ENCODE data around the gene PGAP3.

Gene PGAP3

DNA sequence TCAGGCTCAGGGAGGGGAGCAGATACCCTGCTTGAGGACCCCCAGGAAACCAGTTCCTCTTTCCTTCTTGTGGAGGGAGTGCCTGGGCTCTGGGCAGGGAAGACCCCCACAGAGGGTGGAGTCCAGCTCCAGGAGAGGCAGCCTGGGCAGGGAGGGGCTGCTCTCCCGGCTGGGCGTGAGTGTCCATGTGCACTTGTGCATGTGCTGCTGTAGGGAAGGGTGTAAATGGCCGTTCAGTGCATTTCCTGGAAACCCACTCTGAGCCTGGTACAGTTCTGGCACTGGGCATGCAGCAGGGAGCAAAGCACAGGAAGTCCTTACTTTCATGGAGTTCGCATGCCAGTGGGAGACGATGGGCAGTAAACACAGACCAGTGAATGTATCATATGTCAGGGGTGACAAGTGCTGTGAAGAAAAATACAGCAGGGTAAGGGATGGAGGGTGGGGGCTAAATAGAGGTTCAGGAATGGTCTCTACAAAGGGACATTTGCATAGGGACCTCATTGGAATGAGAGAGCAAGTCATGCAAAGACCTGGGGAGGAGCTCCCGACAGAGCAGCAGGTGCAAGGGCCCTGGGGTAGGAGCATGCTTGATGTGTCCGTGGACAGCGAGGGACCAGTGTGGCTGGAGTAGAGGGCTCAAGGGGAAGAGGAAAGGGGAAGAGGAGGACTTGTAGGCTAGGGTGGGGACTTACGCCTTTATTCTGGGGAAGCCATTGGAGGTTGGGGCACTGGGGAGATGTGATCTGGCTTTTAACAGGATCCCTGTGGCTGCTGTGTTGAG is 45.4 kb downstream of the PGAP3 start:
- DNase-seq (ENCODE audit: extremely low spot score, insufficient read length, low read depth) (no peak), FAIRE-seq (no peak)

DNA sequence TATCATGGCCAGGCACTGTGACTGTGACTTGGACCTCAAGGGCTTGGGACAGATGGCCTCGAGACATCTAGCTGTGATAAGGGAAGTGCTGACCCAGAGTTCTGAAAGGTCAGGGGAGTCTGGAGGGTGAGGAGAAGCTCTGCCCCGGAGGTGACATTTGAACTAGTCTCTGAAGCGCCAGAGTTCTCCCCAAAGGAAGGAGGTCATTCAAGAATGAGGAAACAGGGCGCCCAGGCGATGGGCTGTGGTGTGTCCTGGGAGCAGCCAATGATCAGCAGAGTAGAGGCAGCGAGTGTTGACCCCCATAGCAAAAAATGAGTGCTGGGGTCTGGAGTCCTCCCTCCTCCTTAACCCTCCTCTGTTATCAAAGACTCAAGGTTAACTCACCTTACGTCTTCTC is 46.0 kb downstream of the PGAP3 start:
- no peak for DNase-seq (ENCODE audit: extremely low spot score, insufficient read length, low read depth)
- no peak for FAIRE-seq

DNA sequence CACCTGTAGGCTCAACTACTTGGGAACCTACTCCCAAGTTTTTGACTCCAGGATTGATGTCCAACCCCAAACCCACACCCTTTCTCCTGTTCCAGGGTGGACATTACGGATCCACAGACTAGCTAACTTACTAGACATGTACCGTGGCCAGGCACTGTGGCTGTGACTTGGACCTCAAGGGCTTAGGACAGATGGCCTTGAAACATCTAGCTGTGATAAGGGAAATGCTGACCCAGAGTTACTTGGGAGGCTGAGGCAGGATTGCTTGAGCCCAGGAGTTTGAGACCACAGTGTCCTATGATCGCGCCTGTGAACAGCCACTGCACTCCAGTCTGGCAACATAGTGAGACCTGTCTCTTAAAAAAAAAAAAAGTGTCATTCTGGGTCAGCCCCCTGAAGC is 46.8 kb downstream of the PGAP3 start:
- no peak for FAIRE-seq
- no peak for DNase-seq (ENCODE audit: extremely low spot score, insufficient read length, low read depth)

DNA sequence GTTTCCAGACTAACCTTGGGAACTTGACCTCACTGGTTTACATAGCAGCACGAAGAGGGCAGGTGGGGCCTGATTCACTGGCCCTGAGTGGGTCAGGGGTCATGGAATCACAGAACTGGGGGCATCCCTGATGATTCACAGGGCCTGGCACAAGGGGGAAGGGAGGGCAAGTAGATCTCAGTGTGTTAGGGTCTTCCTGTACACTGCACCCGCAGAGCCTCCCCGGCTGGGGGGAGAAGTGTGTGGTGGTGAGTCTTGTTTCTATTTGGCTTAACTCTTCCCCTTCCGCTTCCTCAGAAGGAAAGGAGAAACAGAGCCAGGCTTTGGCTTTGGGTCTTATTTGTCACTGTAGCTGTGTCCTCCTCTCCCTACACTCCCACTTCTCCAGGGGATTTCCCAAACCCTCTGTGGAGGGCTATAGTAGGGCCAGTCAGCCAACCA is 47.2 kb downstream of the PGAP3 start:
- DNase-seq (ENCODE audit: extremely low spot score, insufficient read length, low read depth) (no peak), FAIRE-seq (no peak)

DNA sequence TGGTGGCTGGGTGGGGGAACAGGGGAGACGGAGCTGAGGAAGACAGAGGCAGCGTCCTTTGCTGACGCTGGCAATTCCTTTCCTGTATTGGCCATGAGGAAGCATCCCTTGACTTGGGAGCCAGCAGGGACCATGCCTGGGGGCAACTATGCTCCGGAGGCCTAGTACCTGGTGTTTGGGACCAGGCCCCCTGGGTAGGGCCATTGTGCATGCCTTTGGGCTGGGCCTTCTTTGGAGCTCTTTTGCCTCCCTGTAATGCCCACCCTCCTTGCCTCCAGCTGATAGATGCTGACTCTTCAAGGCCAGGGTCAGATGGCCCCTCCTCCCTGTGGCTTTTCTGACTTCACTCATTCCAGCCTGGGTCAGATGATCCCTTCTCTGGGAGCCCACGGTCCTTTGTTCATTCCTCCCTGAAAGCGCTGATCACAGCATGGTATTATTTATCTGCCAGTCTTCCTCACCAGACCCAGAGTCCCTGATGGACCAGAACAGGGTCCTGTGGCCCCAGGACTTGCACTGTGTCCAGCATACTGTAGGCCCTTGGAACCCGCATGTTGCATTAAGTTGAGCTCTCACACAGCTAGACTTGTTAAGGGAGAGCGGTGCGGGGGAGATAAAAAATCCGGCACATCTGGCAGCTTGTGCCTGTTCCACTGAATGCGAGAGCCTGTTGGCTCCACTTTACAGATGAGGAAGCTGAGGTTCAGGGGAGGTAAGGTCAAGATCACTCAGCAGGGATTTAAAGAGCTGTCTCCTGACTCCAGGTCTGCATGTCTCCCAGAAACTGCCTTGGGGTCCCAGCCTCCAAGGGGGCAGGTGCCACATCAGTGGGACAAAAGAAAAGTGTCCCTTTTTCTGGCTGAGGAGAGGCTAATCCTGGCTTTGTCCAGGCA is 48.0 kb downstream of the PGAP3 start:
- FAIRE-seq (no peak), DNase-seq (ENCODE audit: extremely low spot score, insufficient read length, low read depth) (no peak)

DNA sequence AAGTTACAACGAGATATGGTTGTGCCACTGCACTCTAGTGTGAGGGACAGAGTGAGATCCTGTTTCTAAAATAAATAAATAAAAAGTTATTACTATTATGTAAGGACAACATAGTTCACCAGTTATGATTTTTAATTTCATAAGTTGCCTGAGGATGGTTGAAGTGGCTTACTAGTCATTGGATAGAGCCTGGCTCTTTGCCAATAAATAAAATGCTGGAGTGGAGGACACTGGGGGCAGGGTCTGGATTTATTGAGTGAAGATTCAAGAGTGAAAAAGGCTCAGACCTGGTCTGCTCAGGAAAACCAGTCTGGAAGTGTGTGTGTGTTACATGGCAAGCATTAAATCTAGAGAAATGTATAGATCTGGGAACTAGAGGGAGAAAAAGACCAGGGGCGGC is 48.8 kb downstream of the PGAP3 start:
- no peak for DNase-seq (ENCODE audit: extremely low spot score, insufficient read length, low read depth)
- no peak for FAIRE-seq

DNA sequence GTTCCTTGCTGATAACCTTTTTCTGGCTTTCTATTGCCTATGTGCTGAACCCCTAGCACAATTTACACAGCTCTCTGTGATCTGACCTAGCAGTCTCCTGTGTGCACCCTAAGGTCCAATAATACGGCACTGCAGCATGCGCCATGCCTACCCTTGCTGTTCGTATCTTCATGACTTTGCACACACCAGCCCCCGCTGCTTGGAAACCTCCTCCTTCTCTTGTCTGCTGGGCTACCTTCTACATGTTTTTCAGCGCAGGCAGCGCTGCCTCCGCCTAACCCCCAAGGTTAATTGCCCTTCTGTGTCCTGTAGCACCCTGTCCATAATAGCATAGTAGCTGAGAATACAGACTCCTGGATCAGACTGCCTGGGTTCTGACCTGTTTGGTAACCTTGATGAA is 49.5 kb downstream of the PGAP3 start:
- no peak for DNase-seq (ENCODE audit: extremely low spot score, insufficient read length, low read depth)
- FAIRE-seq = no peak

DNA sequence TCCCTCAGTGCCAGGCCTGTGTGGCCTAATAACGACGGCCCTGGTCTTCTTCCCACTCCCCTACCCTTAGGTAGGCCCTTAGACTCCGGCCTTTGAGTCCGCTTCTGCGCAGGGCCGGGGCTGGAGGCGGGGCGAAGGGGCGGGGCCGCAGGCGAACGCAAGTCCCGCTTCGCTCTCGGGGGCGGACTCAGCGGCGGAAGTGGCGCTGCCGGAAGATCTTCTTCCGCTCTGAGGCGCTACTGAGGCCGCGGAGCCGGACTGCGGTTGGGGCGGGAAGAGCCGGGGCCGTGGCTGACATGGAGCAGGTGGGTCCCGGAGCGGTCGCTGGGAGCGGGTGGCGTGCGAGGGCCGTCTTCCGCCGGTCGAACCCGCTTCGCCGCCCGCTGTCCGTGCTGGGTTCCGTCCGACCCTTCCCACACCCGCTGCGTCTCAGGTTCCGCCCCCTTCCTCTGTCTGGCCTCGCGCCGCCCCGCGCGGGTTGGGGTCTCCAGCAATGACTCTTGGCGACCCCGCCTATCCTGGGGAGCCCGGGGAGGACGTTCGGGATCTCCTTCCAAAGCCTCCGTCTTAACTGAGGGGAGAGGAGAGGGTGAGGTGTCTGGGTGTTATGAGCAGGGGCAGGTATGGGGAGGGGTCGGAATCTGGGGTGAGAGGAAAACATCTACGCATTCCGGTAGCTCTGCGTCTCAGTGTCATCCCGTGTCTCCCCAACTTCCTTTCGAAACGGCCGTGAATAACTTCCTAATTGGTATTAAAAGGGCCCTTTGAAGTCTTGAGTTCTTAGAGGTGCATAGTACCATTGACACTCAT is 50.7 kb downstream of the PGAP3 start, which contains the start of gene STARD3:
Gene STARD3 (plus strand): TSS at position 218 of the 810 bp plus-strand sequence. CDS start 16,388 bp downstream, outside the sequence.
- DNase-seq (ENCODE audit: extremely low spot score, insufficient read length, low read depth) = peak; percentile 94
- peak; percentile 95 for FAIRE-seq

DNA sequence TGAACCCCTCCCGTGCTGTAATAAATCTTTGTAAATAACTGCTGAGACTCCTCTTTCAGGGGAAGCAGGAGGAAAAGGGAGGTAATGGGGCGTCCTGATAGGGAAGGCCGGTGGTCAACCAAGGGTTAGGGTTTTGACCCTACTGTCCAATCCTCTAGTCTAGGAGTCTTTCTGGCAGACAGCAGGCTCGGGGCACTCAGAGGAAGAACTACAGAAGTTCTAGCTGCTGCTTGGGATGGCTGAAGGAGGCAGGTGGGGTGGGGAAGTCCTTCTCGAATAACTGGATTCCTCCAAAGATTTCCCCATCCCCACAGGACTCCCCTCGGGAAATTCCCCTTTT is 51.3 kb downstream of the PGAP3 start:
- FAIRE-seq = no peak
- no peak for DNase-seq (ENCODE audit: extremely low spot score, insufficient read length, low read depth)

DNA sequence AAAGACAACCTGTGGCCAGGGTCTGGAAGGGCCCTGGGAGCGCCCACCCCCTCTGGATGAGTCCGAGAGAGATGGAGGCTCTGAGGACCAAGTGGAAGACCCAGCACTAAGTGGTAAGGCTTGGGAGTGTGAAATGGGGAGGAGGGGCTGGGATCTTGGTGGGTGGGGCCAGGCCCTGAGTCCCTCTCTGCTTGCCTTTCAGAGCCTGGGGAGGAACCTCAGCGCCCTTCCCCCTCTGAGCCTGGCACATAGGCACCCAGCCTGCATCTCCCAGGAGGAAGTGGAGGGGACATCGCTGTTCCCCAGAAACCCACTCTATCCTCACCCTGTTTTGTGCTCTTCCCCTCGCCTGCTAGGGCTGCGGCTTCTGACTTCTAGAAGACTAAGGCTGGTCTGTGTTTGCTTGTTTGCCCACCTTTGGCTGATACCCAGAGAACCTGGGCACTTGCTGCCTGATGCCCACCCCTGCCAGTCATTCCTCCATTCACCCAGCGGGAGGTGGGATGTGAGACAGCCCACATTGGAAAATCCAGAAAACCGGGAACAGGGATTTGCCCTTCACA is 52.2 kb downstream of the PGAP3 start:
- DNase-seq (ENCODE audit: extremely low spot score, insufficient read length, low read depth) (no peak), FAIRE-seq (no peak)

DNA sequence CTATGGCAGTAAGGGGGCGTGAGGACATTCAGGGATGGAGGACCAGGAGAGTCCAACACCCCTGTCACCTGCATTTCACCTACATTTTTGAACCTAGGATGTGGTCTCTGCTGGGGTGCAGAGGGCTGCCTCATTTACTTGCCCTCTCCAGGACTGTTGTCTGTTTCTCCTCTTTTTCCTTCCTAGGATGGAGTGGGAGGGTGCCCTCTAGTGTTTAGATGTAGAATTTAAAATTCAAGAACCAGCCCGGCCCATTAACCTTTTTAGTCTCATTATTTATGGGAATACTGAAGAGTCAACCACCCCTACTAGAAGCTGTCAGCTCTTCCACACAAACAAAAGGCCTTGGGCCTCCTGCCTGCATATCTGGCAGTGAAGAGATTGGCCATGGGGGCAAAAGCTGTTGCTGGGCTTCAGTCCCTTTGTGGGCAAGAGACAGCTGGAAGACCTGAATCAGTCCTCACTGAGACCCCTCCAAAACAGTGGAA is 53.4 kb downstream of the PGAP3 start:
- FAIRE-seq (peak; percentile 46), DNase-seq (ENCODE audit: extremely low spot score, insufficient read length, low read depth) (no peak)

DNA sequence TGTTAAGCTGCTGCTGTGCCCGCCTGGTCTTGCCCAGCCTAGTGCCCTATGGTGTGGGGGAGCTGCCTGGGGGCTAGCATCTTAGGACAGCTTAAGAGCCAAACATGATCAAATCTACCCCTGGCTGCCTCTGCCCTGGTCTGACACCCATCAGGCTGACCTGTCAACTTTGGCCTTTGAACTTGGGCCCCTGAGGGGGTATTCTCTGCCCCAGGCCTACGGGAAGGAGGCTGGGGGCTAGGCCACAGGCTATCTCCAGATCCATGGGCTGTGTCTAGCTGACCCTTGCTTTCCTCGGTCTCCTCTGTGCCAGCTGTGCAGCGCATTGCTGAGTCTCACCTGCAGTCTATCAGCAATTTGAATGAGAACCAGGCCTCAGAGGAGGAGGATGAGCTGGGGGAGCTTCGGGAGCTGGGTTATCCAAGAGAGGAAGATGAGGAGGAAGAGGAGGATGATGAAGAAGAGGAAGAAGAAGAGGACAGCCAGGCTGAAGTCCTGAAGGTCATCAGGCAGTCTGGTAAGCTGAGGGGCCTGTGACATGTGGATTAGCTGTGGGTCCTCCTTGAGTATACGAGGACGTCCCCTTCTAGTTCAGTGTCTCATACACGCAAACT is 54.2 kb downstream of the PGAP3 start:
- no peak for FAIRE-seq

DNA sequence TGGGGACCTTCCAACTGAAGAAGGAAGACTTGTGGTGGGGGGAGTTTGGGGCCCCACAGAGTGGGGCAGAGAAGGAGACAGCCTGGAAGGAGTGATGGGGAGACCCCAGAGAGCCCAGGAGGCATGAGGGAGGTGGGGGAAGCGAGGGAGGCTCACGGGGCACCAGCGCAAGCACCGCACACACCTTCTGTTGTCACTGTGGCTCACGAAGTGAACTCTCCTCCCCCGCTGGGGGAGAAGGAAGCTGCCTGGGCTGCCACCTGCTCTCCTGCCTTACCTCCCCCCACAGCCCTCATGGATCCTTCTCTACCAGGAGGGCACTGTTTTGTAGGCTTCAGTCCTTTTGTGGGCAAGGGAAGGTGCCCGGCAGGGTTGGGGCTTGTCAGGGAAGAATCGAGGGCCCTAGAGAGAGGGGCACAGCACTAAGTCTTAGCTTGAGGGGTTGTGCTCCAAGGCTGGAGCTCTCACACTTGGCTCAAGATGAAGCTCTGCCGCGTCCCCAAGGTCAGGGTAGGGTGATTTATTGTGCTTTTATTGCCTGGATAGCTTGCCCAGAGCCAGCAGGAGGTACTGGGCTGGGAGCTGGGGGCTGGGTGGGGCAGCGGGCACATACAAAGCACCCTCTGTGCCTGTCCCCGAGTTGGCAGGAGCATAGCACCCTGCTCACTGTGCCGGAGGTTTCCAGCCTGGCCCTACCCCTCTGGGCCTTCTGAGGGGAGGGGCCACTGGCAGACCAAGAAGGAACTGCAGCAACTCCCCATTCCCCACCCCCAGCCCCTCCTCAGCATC is 55.5 kb downstream of the PGAP3 start:
- no peak for DNase-seq (ENCODE audit: extremely low spot score, insufficient read length, low read depth)

More for the DNA sequence above, 54.2 kb downstream of the PGAP3 start:
- no peak for DNase-seq (ENCODE audit: extremely low spot score, insufficient read length, low read depth)

DNA sequence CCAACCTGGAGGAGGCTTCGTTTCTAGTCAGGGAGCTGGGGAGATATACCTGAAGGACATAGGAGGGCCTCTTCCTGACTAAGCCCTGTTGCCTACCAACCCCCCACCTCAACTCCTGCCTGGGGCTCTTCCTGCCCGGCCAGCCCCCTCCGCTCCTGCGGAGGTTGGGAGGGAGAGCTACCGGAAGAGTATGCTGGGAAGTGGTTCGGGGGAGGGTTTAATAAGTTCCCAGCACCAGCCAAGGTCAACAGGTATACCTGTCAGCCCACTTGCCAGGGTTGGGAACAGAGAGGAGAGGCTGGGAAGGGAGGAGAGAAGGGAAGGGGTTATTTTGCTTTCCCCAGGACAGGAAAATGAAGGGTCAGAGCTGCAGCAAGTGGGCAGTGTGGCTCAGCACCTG is 56.5 kb downstream of the PGAP3 start:
- no peak for FAIRE-seq
- no peak for DNase-seq (ENCODE audit: extremely low spot score, insufficient read length, low read depth)

More for the DNA sequence above, 55.5 kb downstream of the PGAP3 start:
- no peak for FAIRE-seq

DNA sequence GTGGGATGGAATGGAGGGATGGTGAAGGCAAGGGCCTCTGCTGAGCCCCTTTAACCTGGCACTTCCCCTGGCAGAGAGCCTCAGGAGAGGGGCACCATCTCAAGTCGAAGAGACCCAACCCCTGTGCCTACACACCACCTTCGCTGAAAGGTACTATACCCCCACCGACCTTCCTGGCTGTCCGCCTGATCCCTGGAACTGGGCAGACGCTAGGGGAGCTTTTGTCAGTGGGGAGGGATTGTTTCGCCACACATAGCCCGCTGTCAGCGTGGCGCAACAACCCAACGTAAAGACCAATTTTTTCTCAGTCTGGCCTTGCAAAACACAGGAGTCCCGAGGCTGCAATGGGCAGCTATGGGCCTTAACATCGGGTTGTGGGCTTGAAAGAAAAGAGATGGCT is 58.0 kb downstream of the PGAP3 start:
- no peak for DNase-seq (ENCODE audit: extremely low spot score, insufficient read length, low read depth)
- FAIRE-seq = no peak

DNA sequence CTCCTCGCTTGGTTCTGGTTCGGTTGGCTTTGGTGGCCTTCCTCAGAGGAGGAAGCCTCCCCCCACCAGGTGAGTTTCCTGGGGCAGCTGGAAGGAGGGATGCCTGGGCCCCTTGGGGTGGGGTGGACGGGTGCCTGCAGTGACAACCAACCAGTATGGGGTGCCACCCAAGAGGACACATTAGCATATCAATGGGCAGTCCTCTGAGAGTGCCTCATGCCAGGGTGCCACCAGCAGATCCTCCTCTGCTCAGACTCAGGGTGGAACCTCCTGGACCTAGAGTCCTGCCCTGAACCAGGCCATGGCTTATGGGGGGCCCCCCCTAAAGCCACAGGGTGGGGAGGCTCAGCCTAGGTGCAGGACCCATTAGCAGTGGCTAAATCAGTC is 58.4 kb downstream of the PGAP3 start:
- DNase-seq (ENCODE audit: extremely low spot score, insufficient read length, low read depth) = no peak

DNA sequence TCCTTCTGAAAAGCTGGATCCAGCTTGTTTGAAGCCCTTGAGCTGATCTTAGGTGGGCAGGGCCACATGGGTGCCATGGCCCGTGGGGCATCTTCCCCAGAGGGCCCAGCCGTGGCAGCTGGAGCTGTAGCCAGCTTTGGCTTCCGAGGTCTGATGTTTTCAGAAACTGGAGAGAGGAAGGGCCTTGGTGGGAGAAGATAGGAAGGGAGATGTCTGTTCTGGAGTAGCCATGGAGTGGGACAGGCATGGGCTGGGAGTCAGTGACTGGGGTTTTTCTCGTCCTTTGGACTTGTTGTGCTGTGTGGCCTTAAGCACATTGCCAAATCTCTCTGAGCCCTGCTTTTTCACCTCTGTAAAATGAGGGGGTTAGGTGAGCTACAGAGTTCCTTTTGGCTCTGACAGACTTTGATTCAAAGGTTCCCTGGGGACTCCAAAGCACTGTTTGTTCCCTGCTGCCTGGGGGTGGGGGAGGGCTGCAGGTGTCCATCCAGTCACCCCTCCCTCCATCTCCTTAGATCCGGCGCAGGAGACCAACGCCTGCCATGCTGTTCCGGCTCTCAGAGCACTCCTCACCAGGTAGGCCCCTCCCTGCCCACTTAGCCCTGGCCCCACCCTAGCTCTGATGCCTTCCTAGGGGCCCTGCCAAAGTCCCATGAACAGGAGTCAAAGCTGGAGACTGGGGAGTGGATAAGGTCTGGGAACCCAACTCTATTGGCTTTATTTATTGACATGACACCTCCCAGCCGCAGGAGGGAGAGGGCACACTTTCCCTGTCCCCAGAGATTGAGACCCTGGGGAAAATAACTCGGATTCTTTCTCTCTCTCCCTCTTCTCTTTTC is 59.0 kb downstream of the PGAP3 start:
- DNase-seq (ENCODE audit: extremely low spot score, insufficient read length, low read depth) (no peak), FAIRE-seq (no peak)

More for the DNA sequence above, 58.4 kb downstream of the PGAP3 start:
- FAIRE-seq = no peak

All from GM18507 (cell line).